HG03442 (cell line): ENCODE measurements around the gene ACOX2.
A peak's percentile ranks its signal among the peaks of the same experiment; 100 is the strongest.

Experiments used
- ATAC-seq: cut with Tn5 transposase; IDR thresholded peaks from one replicate; pipeline ENCODE4 v1.9.1; 2021; ENCODE audit warnings: mild to moderate bottlenecking, moderate library complexity; ENCODE audit not compliant: unreplicated experiment

Gene ACOX2

DNA sequence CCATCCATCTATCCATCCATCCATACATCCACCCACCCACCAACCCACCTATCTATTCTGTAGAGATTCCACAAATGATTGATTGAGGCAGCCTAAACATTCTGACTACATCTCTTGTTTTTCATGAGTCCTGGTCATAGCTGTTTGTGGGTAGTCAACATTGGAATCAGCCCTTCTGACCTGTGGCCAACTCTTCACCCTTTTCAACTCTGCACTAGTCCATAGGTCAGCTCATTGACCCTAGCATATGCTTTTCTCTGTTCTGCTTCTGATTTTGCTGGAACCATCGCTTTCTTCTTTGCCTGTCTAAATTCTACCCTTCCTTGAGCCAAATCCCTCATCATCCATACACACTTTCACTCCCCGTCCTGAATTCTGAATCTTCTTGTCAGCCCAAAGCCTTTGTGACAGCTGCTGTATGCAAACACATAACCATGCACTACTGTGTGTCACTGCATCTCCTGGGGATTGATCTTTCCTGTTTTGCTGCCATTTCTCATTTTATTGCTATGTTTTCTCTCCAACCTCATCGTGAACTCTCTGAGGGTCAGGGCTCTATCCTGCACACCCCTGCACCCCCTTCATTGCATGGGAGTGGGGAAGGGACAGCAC is 61.9 kb downstream of the ACOX2 start:
- no peak for ATAC-seq

DNA sequence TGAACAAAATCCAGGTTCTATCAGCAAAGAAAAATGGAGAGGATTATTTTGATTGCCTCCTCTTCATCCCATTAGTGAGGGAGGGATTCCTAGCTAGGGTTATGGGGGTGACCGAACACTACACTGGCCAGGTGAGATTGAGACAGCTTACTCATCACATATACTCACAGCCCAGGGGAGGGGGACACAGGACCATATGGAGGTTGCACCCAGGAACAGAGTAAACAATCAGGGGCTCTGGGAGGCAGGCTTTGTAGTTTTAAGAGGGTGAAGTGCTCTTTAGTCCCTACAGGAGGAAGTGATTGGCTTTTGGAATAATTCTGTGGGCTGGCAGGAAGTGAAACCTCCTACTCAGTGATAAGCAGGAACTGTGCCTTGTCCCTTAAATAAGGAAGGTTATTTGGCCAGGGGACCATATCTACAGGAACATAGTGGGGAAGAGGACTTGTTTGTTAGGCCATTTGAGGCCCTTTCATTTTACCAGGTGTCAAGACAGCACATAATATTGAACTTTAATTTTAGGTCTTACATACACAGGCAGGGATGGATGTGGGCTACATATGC is 62.6 kb downstream of the ACOX2 start:
- no peak for ATAC-seq

DNA sequence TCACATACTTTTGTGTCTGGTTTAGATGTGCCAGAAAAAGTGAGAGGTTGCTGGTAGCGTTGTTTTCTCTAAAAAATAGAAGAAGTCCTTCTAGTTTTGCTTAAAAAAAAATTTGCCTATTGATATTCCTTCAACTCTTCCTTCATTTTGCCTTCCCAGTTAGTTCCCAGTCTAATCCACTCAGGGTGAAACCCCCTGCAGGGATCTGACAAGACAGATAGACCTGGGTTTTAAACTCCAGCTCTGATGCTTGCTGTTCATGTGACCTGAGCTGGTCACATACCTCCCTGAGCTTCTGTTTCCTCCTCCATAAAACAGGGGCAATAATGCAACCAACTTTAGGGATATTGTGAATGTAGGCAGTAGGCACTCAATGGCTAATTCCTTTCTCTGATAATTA is 63.7 kb downstream of the ACOX2 start:
- ATAC-seq, result no peak

DNA sequence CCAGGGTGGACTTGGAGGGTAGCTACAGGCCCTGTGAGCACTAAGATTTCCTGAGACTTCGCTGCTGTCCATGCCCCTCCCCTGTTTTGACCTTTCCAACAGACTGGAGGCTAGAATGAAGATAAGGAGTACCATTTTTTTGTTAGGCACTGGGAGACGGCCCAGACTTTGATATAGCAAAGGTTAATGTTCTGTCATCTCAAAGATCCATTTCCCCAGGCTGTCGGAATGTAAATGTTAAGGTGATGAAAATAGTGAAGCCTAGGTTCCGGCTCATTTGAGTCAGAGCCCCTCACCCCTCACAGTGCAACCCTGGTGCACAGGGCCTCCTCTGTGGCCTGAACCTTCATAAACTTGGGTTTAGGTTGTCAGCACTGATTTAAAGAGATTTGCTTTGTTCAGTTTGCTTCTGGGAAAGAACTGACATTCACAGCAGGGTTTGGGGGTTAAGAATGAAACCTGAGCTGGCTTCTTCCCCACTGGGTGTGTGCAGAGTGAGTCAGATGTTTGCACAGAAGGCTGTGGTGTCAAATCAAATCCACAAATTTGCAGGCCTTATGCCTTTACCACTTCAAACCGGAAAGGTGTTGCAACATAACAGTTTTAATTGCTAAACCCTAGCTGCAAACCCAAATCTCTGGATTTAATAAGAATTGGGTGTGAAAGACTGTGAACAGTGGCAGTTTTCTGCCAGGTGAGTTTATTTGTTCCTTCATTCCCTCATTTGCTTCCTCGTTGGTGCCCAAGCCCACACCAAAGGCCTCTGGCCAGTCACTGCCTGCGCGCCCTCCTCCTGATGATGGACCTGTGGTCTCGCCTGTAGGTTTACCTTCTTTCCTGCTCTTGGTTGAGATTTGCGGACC is 65.7 kb downstream of the ACOX2 start:
- ATAC-seq, result peak; percentile 47

DNA sequence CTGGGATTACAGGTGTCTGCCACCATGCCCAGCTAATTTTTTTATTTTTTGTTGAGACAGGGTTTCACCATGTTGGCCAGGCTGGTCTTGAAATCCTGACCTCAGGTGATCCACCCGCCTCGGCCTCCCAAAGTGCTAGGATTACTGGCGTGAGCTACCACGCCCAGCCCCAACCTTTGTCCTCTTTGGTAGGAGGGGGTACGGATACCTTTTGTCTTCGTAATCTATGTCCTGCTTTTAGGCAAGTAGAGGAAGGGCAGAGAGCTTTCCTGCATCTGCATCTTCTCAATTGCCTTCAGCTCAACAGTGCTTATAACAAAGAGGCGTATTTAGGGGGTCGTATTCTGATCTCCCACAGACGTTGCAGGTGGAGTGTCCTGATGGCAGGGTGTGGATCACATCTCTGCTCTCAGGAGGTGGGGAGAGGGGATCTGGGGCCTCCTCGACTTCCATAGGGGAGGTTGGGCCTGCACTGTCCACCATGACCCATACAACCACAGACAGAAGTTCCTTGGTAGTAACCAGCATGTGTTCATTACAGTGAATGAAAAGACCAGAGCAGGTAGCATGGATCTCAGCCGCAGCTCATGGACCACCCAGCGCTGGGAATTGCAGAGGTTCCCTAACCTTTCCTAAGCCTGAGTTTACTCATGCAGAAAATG is 66.5 kb downstream of the ACOX2 start:
- ATAC-seq, result no peak

DNA sequence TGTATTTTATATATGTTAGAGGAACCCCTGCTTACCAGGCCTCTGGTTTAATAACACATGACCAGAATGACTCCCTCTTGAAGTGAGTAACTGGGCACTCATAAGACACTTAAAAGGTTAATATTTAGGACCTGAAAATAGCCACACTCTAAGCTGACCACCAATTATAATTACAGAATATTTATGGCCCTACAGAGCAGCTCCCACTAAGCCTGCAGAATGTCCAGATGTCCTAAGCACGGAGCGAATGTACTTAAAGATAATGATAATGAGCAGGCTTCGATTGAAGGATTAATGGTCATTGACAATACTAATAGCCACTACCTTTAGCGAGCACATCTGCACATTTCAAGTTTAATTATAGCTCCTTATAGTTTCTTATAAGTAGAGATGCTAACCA is 67.9 kb downstream of the ACOX2 start:
- ATAC-seq, result no peak

DNA sequence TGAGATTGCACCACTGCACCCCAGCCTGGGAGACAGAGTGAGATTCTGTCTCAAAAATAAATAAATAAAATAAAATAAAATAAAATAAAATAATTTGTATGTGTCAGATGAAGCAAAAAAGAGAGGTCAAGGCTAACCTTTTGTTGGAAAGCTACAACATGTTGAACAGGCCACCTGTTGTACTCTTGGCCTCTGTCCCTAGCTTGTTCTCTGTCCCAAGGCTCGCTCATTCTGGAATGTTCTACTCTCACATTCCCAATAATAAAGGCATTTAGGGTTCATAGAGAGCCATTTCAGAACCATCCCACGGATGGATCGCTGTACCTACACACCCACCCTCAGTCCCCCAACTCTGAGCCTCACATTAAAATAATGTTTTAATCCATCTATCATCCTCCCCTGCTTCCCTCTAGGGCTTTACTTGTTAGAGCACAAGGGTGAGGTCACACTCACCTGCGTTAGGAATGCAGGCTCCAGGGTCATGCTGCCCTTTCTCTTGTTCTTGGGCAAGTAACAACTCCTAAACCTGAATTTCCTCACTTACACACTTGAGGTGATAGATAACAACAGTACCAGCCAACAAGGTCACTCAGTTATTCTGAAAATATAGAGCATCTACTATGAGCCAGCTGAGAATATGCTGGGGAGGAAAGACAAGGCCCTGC is 70.0 kb downstream of the ACOX2 start:
- ATAC-seq, result no peak

DNA sequence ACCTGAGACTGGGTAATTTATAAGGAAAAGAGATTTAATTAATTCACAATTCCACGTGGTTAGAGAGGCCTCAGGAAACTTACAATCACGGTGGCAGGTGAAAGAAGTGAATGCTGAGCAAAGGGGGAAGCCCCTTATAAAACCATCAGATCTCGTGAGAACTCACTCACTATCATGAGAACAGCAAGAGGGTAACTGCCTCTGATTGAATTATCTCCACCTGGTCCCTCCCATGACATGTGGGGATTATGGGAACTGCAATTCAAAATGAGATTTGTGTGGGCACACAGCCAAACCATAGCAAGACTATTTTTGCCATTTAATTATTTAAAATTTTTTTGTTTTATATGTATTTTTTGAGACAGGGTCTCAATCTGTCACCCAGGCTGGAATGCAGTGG is 72.1 kb downstream of the ACOX2 start:
- ATAC-seq, result no peak

DNA sequence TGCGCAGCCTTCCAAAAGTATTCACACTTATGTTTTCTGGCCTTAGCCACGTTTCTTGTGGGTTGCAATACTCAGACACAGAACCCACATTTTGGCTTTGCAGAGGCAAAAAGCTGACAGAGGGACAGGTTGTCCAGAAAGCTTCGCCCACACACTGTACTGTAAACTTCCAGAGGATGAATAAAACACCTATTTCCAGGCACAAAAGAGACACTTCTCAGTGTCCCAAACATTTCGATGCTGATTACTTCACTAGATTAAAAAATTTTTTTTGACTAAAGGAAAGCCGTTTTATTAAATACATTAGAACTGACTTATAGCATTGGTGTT is 73.1 kb downstream of the ACOX2 start:
- ATAC-seq, result no peak

DNA sequence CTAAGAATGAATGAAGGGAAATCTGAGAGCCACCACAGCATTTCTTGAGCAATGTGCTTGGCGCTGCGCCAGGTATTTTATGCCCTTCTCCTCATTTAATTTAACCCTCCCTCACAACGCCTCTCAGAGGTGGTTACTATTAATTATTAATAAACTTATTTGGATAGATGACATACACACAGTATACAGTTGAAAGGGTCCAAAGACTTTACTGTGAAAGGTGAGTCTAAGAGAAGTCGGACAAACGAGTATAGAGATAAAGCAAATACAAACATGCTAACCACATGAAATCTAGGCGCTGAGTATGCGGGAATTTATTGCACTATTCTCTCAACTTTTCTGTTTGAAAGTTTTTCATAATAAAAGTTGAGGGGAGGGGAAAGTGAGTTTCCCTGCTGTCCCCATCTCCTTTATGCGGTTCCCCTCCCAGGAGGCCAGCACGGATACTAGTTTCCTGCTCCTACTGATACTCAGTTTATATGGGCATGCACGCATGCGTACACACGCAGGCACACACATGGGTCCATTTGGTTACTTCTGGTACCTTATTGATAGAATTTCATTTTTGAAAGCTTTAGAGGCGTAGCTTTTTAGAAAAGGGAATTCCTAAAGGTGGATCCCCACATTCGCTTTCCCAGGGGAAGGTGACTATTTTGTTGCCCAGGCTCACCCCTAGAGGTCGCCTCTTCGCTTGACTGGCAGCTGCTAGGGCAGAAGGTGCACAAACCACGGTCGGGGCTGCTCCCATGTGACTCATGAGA is 73.6 kb downstream of the ACOX2 start:
- ATAC-seq, result peak; percentile 98

DNA sequence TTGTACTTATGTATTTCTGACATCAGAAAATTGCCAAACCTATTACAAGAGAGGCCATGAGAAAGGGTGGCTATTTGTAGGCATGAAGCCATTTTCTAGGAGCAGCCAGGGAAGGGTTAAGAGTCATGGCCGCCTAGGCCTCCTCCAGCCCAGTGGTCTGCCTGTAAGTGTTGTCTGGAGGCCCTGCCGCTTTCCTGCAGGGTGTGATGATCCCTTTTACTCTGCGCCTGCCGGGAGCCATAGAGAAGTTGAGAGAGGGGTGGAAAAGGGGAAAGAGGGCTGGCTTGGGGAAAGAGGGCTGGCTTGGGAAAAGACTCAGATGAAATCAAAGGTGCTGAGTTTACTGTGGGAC is 74.2 kb downstream of the ACOX2 start:
- ATAC-seq, result no peak

DNA sequence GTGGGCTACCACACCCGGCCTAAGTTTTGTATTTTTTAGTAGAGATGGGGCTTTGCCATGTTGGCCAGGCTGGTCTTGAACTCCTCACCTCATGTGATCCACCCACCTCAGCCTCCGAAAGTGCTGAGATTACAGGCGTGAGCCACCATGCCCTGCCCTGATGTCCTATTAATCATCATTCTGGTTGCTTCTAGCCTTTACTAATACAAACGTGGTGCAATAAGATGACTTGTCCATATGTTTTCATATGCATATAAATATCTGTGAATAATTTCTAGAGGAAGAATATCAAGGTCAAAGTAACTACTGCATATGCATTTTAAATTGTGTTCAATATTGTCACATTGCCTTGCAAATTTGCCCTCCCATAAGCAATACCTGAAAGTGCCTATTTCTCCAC is 77.8 kb downstream of the ACOX2 start:
- ATAC-seq, result no peak
